Mucosa of descending colon (tissue), 3 donors: ENCODE data around the gene CD19. TPM values are rescaled to one million over a fixed set of nuclear protein-coding genes. Genes with fewer than 3 reads are reported as not detected.
"Not testable (repeated sequence)": the region's sequence is repeated elsewhere in the genome, so short reads cannot be mapped to it uniquely, and the experiment has no call there.

Experiments used
- ATAC-seq: fragments of 200-7000 bp; cut with Tn5 transposase; one replicate; pipeline ENCODE4 v1.9.1; 2020; ENCODE audit warnings: mild to moderate bottlenecking, moderate library complexity
- DNase-seq, 3 donors: peaks; one replicate each; pipeline ENCODE4 v3.0.0-alpha.2; 2020
- H3K36me3 ChIP-seq: fragments of 200-600 bp; one replicate; pipeline ENCODE4 v1.8.0; 2021; ENCODE audit warnings: low read depth, mild to moderate bottlenecking
- H3K4me1 ChIP-seq: fragments of 200-600 bp; one replicate; pipeline ENCODE4 v1.8.0; 2021; ENCODE audit warnings: low read depth, mild to moderate bottlenecking
- H3K4me3 ChIP-seq: fragments of 200-600 bp; one replicate; pipeline ENCODE4 v1.8.0; 2021; ENCODE audit warnings: mild to moderate bottlenecking
- H3K9me3 ChIP-seq: fragments of 200-600 bp; one replicate; pipeline ENCODE4 v1.8.0; 2021; ENCODE audit warnings: mild to moderate bottlenecking
- CTCF ChIP-seq: fragments of 200-600 bp; IDR thresholded peaks from one replicate; pipeline ENCODE4 v1.8.0; 2022; ENCODE audit warnings: antibody characterized with exemption, mild to moderate bottlenecking
- intact Hi-C, 2 donors: fragments of 100-400 bp; cut with DNase I in 1 of 2; cut with micrococcal nuclease in 1 of 2; formaldehyde crosslinking; loops; one replicate each; pipeline versions ENCODE4 v1.11.0 to v1.11.1; 2022; cut with DNase I, micrococcal nuclease
- total RNA-seq, 3 donors: library from RNA; stranded (reverse); fragmentation: NEBNext Ultra II Directional in 2 of 3; extraction: Animal tissue kit (Norgen Biotek cat#: 25700) in 2 of 3; gene quantifications; one replicate each; pipeline versions ENCODE4 v1.2.1 to v1.2.4, GENCODE V29; 2021 to 2023
- donor health status: DM: no; HTN: no; CAD: no; lungs with moderate emphysema.
- donor health status: DM: no; HTN: no; CAD: no.
- donor health status: DM: no; HTN: yes; CAD: no.

Gene CD19
- total RNA-seq, 3 donors from 2014 or later: 0.29 to 0.65 (median 0.38) TPM

GRCh38 chr16:28937222-28937876 is 5.6 kb downstream of the CD19 start:
- H3K4me3 ChIP-seq: no peak overlapping the region
- ATAC-seq: no peak
- no peaks in the 10 kb centered on the region for H3K36me3 ChIP-seq
- no peak for TF ChIP-seq CTCF
- DNase-seq: no peak
- no peaks in the 10 kb centered on the region for H3K9me3 ChIP-seq
- intact Hi-C loops: no loop called here
- peaks cover 5% of the 10 kb centered on the region for H3K4me1 ChIP-seq

GRCh38 chr16:28938721-28939120 is 7.0 kb downstream of the CD19 start:
- H3K4me1 ChIP-seq: peaks cover 5% of the 10 kb centered on the region
- no peak for TF ChIP-seq CTCF
- ATAC-seq (no peak), DNase-seq (no peak)
- H3K4me3 ChIP-seq: no peak overlapping the region
- H3K36me3 ChIP-seq: no peaks in the 10 kb centered on the region
- H3K9me3 ChIP-seq: no peaks in the 10 kb centered on the region
- intact Hi-C loops: no loop called here

GRCh38 chr16:28939825-28940224 is 8.1 kb downstream of the CD19 start:
- H3K4me3 ChIP-seq, intact Hi-C loops, ATAC-seq, H3K9me3 ChIP-seq, H3K36me3 ChIP-seq, DNase-seq: not testable (repeated sequence)
- H3K4me1 ChIP-seq: peaks cover 11% of the 10 kb centered on the region

- DNase-seq: no peak
- no peak for ATAC-seq
- intact Hi-C loops: no loop called here
- H3K9me3 ChIP-seq: no peaks in the 10 kb centered on the region
- H3K4me1 ChIP-seq: peaks cover 17% of the 10 kb centered on the region
- H3K4me3 ChIP-seq: no peak overlapping the region
- no peaks in the 10 kb centered on the region for H3K36me3 ChIP-seq
- TF ChIP-seq CTCF: no peak
These were observed 11.5 kb downstream of the CD19 start for GRCh38 chr16:28943281-28943680.

- intact Hi-C loops: no loop called here
- TF ChIP-seq CTCF: no peak
- no peak for ATAC-seq
- Histone ChIP-seq H3K36me3 (peaks cover 5% of the 10 kb centered on the region), H3K9me3 (no peaks in the 10 kb centered on the region), H3K4me3 (no peak overlapping the region), H3K4me1 (peaks cover 25% of the 10 kb centered on the region)
- DNase-seq: no peak
These were observed 14.9 kb downstream of the CD19 start for GRCh38 chr16:28946681-28947080.

- TF ChIP-seq CTCF: peak; percentile 22
- Histone ChIP-seq H3K4me3 (peak within 1 kb of the TSS; percentile 85), H3K36me3 (peaks cover 5% of the 10 kb centered on the region), H3K9me3 (no peaks in the 10 kb centered on the region), H3K4me1 (peaks cover 15% of the 10 kb centered on the region)
- peak; percentile 99 to 100 (median 100) for DNase-seq
- intact Hi-C loops: no loop called here
- peak; percentile 96 for ATAC-seq
These were observed 19.1 kb downstream of the CD19 start, which contains the start of gene NFATC2IP for GRCh38 chr16:28950648-28951409. Gene NFATC2IP, plus strand, starts transcription at chr16:28950937. Its CDS starts 75 bp downstream, at chr16:28951012.
